Upper lobe of left lung (tissue), 6 donors: ENCODE data around the gene FADS6. TPM values are rescaled to one million over a fixed set of nuclear protein-coding genes. Genes with fewer than 3 reads are reported as not detected.
"Not testable (repeated sequence)": the region's sequence is repeated elsewhere in the genome, so short reads cannot be mapped to it uniquely, and the experiment has no call there.

Source experiments
- ATAC-seq, 2 donors: fragments of 200-7000 bp; cut with Tn5 transposase; one replicate each; pipeline ENCODE4 v1.9.1; 2022; ENCODE audit warnings: mild to moderate bottlenecking in 2 of 2, moderate library complexity in 2 of 2; ENCODE audit not compliant: low FRiP score in 2 of 2
- DNase-seq, 2 donors: peaks; one replicate each; pipeline ENCODE4 v3.0.0-alpha.2; 2019 to 2020
- H3K27ac ChIP-seq, 4 donors: fragments of 200-600 bp; sonication (generic); one replicate each; pipeline ENCODE4 v1.5.1; 2016 to 2019
- H3K27me3 ChIP-seq, 4 donors: fragments of 200-600 bp; sonication (generic); one replicate each; pipeline ENCODE4 v1.5.1; 2017 to 2019
- H3K36me3 ChIP-seq, 4 donors: fragments of 200-600 bp; sonication (generic); one replicate each; pipeline ENCODE4 v1.5.1; 2016 to 2019
- H3K4me1 ChIP-seq, 4 donors: fragments of 200-600 bp; sonication (generic); one replicate each; pipeline ENCODE4 v1.5.1; 2018 to 2019
- H3K4me3 ChIP-seq, 4 donors: fragments of 200-600 bp; sonication (generic); one replicate each; pipeline ENCODE4 v1.5.1; 2017 to 2019; ENCODE audit warnings: mild to moderate bottlenecking in 2 of 4, moderate library complexity in 1 of 4
- H3K9me3 ChIP-seq, 4 donors: fragments of 200-600 bp; sonication (generic); one replicate each; pipeline ENCODE4 v1.5.1; 2018 to 2019
- EP300 ChIP-seq, 4 donors: sonication (generic); formaldehyde crosslinking; IDR thresholded peaks; one replicate each; pipeline ENCODE4 v1.5.1; 2017; ENCODE audit warnings: antibody characterized with exemption in 4 of 4, control low read depth in 2 of 4
- POLR2A ChIP-seq, 4 donors: fragments of 450-650 bp; IDR thresholded peaks; one replicate each; pipeline ENCODE4 v1.5.1; 2016 to 2017; ENCODE audit warnings: antibody characterized with exemption in 4 of 4, mild to moderate bottlenecking in 2 of 4
- POLR2AphosphoS5 ChIP-seq, 2 donors: sonication (generic); formaldehyde crosslinking; IDR thresholded peaks; one replicate each; pipeline ENCODE4 v1.5.1; 2017; ENCODE audit warnings: antibody characterized with exemption in 2 of 2
- WGBS, 2 donors: methylation state at CpG; one replicate each; pipeline ENCODE4 v1.1.5; 2017 to 2018; 5-methylcytosine and 5-hydroxymethylcytosine counted together
- total RNA-seq, 6 donors: library from RNA; depleted of rRNA in 4 of 6; stranded (reverse); fragments of >200 nt in 4 of 6; gene quantifications; one replicate each; pipeline versions ENCODE4 v1.1.0 to v1.2.1, GENCODE V29; 2016 to 2021
- TF ChIP-seq, protein P1 (sequence below), 6 experiments: fragments of 450-650 bp in 4 of 6; fragments of 200-600 bp in 2 of 6; sonication (generic) in 2 of 6; IDR thresholded peaks; one replicate each; pipeline ENCODE4 v1.5.1; 2016 to 2019; ENCODE audit warnings: antibody characterized with exemption in 6 of 6
- donor health status: DM: no; HTN: no; CAD: no; lungs with moderate emphysema.
- donor health status: DM: no; HTN: yes; CAD: no; lungs with severe emphysema.

Gene FADS6
- total RNA-seq, 6 donors from 2014 or later = not detected

DNA sequence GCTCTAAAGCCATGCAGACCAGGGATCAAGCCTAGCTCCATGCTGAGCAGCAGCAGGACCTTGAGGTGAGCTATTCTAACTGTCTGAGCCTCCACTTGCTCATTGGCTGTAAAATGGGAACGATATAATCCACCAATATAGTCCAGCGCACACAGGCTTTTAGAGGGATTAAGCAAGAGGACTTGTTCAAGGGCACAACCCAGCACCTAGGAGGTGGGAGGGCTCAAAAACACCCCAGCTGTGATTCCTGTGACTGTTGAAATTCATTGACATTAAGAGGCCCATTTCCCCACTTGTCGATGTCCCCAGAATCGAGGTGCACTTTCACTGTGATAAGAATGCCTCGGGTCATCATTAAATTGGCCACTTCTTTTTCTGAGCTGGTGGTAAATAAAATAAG lies 25.5 kb upstream of the FADS6 start:
- H3K36me3 ChIP-seq = no peaks in the 10 kb centered on the region
- TF ChIP-seq, protein P1, sequence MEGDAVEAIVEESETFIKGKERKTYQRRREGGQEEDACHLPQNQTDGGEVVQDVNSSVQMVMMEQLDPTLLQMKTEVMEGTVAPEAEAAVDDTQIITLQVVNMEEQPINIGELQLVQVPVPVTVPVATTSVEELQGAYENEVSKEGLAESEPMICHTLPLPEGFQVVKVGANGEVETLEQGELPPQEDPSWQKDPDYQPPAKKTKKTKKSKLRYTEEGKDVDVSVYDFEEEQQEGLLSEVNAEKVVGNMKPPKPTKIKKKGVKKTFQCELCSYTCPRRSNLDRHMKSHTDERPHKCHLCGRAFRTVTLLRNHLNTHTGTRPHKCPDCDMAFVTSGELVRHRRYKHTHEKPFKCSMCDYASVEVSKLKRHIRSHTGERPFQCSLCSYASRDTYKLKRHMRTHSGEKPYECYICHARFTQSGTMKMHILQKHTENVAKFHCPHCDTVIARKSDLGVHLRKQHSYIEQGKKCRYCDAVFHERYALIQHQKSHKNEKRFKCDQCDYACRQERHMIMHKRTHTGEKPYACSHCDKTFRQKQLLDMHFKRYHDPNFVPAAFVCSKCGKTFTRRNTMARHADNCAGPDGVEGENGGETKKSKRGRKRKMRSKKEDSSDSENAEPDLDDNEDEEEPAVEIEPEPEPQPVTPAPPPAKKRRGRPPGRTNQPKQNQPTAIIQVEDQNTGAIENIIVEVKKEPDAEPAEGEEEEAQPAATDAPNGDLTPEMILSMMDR (IDR thresholded peaks at IDR 0.05) = no peak
- TF ChIP-seq EP300 (IDR thresholded peaks at IDR 0.05) (no peak), POLR2A (IDR thresholded peaks at IDR 0.05) (no peak), POLR2AphosphoS5 (IDR thresholded peaks at IDR 0.05) (no peak)
- DNase-seq = no peak
- H3K4me3 ChIP-seq = no peak overlapping the region
- no peak overlapping the region for H3K27ac ChIP-seq
- H3K4me1 ChIP-seq = peaks cover 12 to 13% (median 13%) of the 10 kb centered on the region in 4 donors
- H3K27me3 ChIP-seq = peaks cover 0 to 25% (median 14%) of the 10 kb centered on the region in 4 donors
- no peaks in the 10 kb centered on the region for H3K9me3 ChIP-seq
- 78 to 92% methylated on average over 5 of the region's 5 CpGs for WGBS, 2 donors
- ATAC-seq = no peak

GRCh38 chr17:74917430-74917829 lies 24.0 kb upstream of the FADS6 start:
- no peak for TF ChIP-seq POLR2AphosphoS5 (IDR thresholded peaks at IDR 0.05)
- Histone ChIP-seq H3K27ac (no peak overlapping the region), H3K9me3 (no peaks in the 10 kb centered on the region), H3K36me3 (no peaks in the 10 kb centered on the region), H3K4me3 (no peak overlapping the region), H3K27me3 (peaks cover 0 to 11% (median 5%) of the 10 kb centered on the region in 4 donors), H3K4me1 (no peaks in the 10 kb centered on the region)
- WGBS, 2 donors = 42 to 58% methylated on average over 5 to 10 of the region's 10 CpGs
- ATAC-seq = peak in 1 of 2 donors; percentile 41
- no peak for DNase-seq

- WGBS, 2 donors = 93 to 95% methylated on average over 11 of the region's 11 CpGs
- Histone ChIP-seq H3K4me1 (no peaks in the 10 kb centered on the region), H3K36me3 (no peaks in the 10 kb centered on the region), H3K9me3 (no peaks in the 10 kb centered on the region), H3K27me3 (peaks cover 0 to 7% (median 2%) of the 10 kb centered on the region in 4 donors), H3K27ac (no peak overlapping the region), H3K4me3 (no peak overlapping the region)
- ATAC-seq = no peak
- DNase-seq = no peak
- TF ChIP-seq EP300 (IDR thresholded peaks at IDR 0.05) = no peak
- TF ChIP-seq, protein P1 (IDR thresholded peaks at IDR 0.05) = no peak
- TF ChIP-seq POLR2AphosphoS5 (IDR thresholded peaks at IDR 0.05) = no peak
- TF ChIP-seq POLR2A (IDR thresholded peaks at IDR 0.05) = no peak
Observed at GRCh38 chr17:74916851-74917199, 23.4 kb upstream of the FADS6 start.

GRCh38 chr17:74916136-74916850 lies 22.9 kb upstream of the FADS6 start:
- 82 to 89% methylated on average over 12 to 13 of the region's 13 CpGs for WGBS, 2 donors
- Histone ChIP-seq H3K9me3 (no peaks in the 10 kb centered on the region), H3K27me3 (peaks cover 0 to 7% (median 0%) of the 10 kb centered on the region in 4 donors)

DNA sequence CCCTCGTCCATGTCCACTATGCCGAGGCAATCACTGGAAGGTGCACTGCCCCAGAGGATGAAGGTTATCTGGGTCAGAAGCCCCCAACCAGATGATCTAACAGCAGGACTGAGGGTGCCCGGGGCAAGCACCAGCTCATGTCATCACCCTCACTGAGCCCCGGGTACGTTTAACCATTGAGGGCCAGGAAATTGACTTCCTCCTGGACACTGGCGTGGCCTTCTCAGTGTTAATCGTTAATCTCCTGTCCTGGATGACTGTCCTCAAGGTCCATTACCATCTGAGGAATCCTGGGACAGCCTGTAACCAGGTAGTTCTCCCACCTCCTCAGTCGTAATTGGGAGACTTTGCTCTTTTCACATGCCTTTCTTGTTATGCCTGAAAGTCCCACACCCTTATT lies 18.0 kb upstream of the FADS6 start:
- WGBS, 2 donors = 56 to 81% methylated on average over 2 to 8 of the region's 8 CpGs
- not testable (repeated sequence) for H3K4me3 ChIP-seq, H3K4me1 ChIP-seq, H3K27me3 ChIP-seq, H3K36me3 ChIP-seq, ATAC-seq, DNase-seq, H3K27ac ChIP-seq, H3K9me3 ChIP-seq

More at GRCh38 chr17:74916136-74916850, 22.9 kb upstream of the FADS6 start:
- no peak for TF ChIP-seq POLR2A (IDR thresholded peaks at IDR 0.05)
- no peak for TF ChIP-seq POLR2AphosphoS5 (IDR thresholded peaks at IDR 0.05)
- DNase-seq (no peak), ATAC-seq (no peak)
- Histone ChIP-seq H3K4me1 (no peaks in the 10 kb centered on the region), H3K27ac (no peak overlapping the region), H3K4me3 (no peak overlapping the region), H3K36me3 (no peaks in the 10 kb centered on the region)

GRCh38 chr17:74909097-74909496 lies 15.7 kb upstream of the FADS6 start:
- WGBS, 2 donors = 76% methylated on average over 4 of the region's 4 CpGs
- H3K4me1 ChIP-seq, H3K9me3 ChIP-seq, H3K36me3 ChIP-seq, DNase-seq, H3K27me3 ChIP-seq, H3K27ac ChIP-seq, ATAC-seq, H3K4me3 ChIP-seq: not testable (repeated sequence)

DNA sequence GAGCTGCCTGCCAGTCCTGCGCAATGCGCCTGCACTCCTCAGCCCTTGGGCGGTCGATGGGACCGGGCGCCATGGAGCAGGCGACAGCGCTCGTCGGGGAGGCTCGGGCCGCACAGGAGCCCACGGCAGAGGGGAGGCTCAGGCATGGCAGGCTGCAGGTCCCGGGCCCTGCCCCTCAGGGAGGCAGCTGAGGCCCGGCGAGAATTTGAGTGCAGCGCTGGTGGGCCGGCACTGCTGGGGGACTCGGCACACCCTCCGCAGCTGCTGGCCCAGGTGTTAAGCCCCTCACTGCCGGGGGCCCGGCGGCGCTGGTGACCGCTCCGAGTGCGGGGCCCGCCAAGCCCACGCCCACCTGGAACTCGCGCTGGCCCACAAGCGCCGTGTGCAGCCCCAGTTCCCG lies 13.6 kb upstream of the FADS6 start:
- H3K4me3 ChIP-seq = no peak overlapping the region
- no peaks in the 10 kb centered on the region for H3K9me3 ChIP-seq
- H3K4me1 ChIP-seq = no peaks in the 10 kb centered on the region
- H3K27ac ChIP-seq = no peak overlapping the region
- H3K36me3 ChIP-seq = no peaks in the 10 kb centered on the region
- H3K27me3 ChIP-seq = no peaks in the 10 kb centered on the region
- DNase-seq = peak in 1 of 2 donors; percentile 74
- TF ChIP-seq, protein P1 (IDR thresholded peaks at IDR 0.05) = no peak
- TF ChIP-seq POLR2AphosphoS5 (IDR thresholded peaks at IDR 0.05) = no peak
- TF ChIP-seq POLR2A (IDR thresholded peaks at IDR 0.05) = no peak
- no peak for TF ChIP-seq EP300 (IDR thresholded peaks at IDR 0.05)
- 92 to 93% methylated on average over 10 to 28 of the region's 34 CpGs for WGBS, 2 donors
- no peak for ATAC-seq

GRCh38 chr17:74906214-74906793 lies 12.9 kb upstream of the FADS6 start:
- not testable (repeated sequence) for H3K36me3 ChIP-seq, H3K27ac ChIP-seq, H3K4me1 ChIP-seq, H3K9me3 ChIP-seq, H3K27me3 ChIP-seq, H3K4me3 ChIP-seq, ATAC-seq, DNase-seq
- WGBS, 2 donors = 73 to 77% methylated on average over 6 of the region's 6 CpGs
